ENCODE measurements around the gene OR52B2.

OR52B2 gene

DNA sequence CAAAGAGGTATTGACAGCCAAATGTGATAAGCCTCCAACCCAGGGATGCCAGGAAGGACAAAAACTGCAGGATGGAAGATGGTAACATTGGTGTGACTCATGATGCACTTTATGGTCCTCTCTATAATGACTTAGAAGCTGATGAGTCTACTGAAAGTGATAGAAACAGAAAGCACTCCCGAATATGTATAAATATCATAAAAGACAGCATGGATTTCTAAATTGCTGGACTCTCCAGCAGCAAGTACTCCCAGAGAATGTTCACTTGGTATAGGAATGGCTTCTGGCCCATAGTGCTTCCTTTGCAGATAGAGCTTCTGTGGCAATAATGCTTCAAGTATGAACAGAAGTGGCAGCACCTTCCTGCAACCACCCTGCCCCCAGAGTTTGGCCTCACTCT, at the start of gene OR52B2:
Gene OR52B2, minus strand, starts transcription at position 101 of the 400 bp plus-strand sequence. Its CDS starts 0 bp downstream, at position 101.
- ATAC-seq (no peak), DNase-seq (no peak)
- Mint-ChIP-seq H3K4me3 (no peak within 1 kb of the TSS), H3K27ac (no peak within 1 kb of the TSS), H3K27me3 (peaks cover 20% of the 10 kb centered on the region), H3K36me3 (ENCODE audit: low read depth) (no peaks in the 10 kb centered on the region), H3K4me1 (no peaks in the 10 kb centered on the region), H3K9me3 (no peaks in the 10 kb centered on the region)

DNA sequence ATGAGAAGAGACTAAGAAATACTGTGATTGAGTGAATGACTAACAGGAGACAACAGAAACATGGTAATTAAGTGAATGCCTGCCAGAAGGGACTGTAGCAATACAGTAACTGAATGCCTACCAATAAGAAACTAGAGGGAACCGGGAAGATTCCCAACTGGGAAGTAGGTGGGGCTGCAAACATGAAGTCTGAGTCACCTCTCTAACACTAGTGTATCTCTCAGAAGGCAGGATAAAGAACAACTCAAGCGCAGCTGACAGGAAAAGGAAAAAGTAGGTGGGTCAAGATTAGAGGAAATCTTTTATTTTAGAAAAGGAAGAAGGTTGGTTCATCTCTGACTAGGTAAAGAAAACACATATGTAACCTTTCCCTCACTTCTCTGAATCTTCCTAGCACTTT, 49.2 kb upstream of the OR52B2 start:
- Mint-ChIP-seq H3K9me3 (no peaks in the 10 kb centered on the region), H3K27ac (no peak overlapping the region), H3K4me1 (peaks cover 1% of the 10 kb centered on the region), H3K27me3 (no peaks in the 10 kb centered on the region), H3K36me3 (ENCODE audit: low read depth) (peaks cover 36% of the 10 kb centered on the region), H3K4me3 (no peak overlapping the region)
- ATAC-seq (no peak), DNase-seq (no peak)

DNA sequence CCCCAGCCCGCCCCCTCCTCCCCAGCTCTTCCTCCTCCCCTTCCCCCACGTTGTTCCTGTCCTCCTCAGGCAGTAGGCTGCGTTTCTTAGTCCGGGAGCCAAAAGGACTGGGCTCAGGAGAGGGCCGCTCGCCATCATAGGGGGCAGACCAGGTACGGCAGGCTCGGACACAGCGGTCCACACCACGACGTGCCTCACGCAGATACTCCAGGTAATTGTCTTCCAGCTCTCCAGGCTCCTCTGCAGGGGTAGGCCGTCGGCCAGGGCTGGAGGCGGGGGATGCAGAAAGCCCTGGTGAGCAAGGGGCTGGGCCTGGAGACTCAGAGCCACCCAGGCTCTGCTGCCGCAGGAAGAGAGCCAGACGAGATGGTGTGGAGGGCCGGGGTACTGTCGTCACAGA, 47.6 kb upstream of the OR52B2 start:
- no peak for ATAC-seq
- Mint-ChIP-seq H3K27ac (no peak overlapping the region), H3K9me3 (no peaks in the 10 kb centered on the region), H3K27me3 (no peaks in the 10 kb centered on the region), H3K4me1 (peaks cover 1% of the 10 kb centered on the region), H3K4me3 (no peak overlapping the region), H3K36me3 (ENCODE audit: low read depth) (peaks cover 34% of the 10 kb centered on the region)
- DNase-seq, result no peak

DNA sequence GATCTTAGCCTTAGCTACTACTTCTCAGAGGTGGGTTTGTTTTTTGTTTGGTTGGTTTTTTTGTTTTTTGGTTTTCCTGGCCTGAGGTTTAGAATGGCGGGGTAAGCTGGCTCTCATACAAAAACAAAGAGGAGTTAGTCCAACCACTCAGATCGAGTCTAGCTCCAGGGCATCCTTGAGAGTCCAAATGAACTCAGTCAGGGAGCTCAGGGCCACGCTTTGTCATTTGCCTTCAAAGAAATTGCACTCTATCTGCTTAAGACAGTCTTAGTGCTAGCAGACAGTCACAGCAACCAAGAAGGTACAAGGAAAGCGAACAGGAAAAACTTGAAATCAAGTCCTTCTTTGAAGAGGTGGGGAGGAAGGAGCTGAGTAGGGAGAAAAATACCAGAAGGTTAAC, 46.4 kb upstream of the OR52B2 start:
- no peak overlapping the region for H3K4me3 Mint-ChIP-seq
- peaks cover 24% of the 10 kb centered on the region for H3K36me3 Mint-ChIP-seq (ENCODE audit: low read depth)
- ATAC-seq (no peak), DNase-seq (no peak)
- no peaks in the 10 kb centered on the region for H3K27me3 Mint-ChIP-seq
- H3K9me3 Mint-ChIP-seq, result no peaks in the 10 kb centered on the region
- H3K4me1 Mint-ChIP-seq, result peaks cover 1% of the 10 kb centered on the region
- H3K27ac Mint-ChIP-seq, result no peak overlapping the region

DNA sequence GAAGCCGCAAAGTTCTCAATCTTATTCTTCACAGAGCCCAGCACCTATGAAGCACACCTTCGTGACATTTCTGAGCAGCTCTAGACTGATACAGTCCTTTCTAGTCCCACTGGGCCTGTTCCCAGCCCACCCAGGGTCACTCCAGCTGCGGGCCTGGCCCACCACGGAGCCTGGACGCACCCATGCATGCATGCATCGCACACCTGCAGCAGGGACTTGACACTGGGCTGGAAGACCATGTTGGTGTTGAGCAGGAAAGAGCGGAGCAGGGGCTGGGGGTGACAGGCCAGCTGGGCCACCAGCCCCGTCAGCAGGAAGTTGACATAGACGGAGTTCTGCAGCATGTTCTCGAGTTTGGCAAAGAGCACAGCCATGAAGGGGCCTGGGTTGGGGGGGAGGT, 44.4 kb upstream of the OR52B2 start:
- no peak for ATAC-seq
- no peaks in the 10 kb centered on the region for H3K9me3 Mint-ChIP-seq
- H3K27me3 Mint-ChIP-seq, result no peaks in the 10 kb centered on the region
- no peak overlapping the region for H3K27ac Mint-ChIP-seq
- no peak overlapping the region for H3K4me3 Mint-ChIP-seq
- H3K36me3 Mint-ChIP-seq (ENCODE audit: low read depth), result peaks cover 17% of the 10 kb centered on the region
- DNase-seq, result no peak
- H3K4me1 Mint-ChIP-seq, result no peaks in the 10 kb centered on the region

DNA sequence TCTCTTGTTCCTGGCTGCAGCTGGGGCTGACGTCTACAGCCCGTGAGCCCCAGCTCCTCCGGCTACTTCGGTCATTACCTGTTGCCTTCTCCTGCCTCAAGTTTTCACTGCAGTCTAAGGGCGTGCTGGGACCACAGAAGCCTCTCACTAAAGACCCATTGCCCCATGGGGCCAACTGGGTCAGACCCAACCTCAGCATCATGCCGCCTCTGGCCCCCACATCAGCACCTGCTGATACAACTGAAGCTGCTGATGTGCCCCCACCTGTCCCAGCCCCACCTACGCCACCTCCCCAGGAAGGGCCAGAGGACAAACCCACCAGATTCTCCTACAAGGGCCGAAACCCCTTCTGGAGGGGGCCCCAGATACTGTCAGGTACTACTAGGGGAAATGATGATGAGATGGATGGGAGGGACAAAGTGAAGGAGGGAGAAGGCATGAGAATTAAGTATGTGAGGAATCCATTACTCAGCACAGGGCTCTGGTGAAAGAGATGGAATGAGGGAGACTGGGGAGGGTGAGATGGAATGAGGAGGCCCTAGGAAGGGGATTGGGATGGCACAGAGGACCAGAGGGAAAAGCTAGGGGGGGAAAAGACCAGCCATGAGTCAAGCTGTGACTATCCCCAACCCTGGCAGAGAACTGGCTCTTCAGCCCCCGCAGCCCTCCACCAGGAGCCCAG, 40.3 kb upstream of the OR52B2 start:
- no peak overlapping the region for H3K27ac Mint-ChIP-seq
- no peaks in the 10 kb centered on the region for H3K4me1 Mint-ChIP-seq
- no peak for ATAC-seq
- no peak for DNase-seq
- no peaks in the 10 kb centered on the region for H3K27me3 Mint-ChIP-seq
- H3K36me3 Mint-ChIP-seq (ENCODE audit: low read depth), result peaks cover 8% of the 10 kb centered on the region
- no peak overlapping the region for H3K4me3 Mint-ChIP-seq
- H3K9me3 Mint-ChIP-seq, result no peaks in the 10 kb centered on the region

DNA sequence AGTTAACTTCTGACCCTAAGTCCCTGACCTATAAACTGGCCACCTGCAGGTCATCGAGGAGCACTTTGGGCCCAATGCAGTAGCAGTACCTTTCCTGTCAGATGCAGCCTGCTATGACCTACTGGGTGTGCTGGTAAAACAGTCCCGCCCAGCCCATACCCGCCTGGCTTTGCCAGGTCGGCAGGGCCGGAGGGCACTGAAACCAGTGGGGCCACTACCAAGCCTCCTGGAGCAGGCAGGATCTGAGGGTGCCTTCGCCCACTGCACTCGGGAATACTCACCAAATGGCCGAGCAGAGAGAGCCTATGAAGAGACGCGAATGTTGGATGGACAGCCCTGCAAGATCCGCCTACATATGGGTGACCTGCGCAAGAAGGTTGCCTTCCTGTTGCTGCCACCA, 39.7 kb upstream of the OR52B2 start:
- peaks cover 6% of the 10 kb centered on the region for H3K36me3 Mint-ChIP-seq (ENCODE audit: low read depth)
- no peaks in the 10 kb centered on the region for H3K4me1 Mint-ChIP-seq
- no peaks in the 10 kb centered on the region for H3K27me3 Mint-ChIP-seq

DNA sequence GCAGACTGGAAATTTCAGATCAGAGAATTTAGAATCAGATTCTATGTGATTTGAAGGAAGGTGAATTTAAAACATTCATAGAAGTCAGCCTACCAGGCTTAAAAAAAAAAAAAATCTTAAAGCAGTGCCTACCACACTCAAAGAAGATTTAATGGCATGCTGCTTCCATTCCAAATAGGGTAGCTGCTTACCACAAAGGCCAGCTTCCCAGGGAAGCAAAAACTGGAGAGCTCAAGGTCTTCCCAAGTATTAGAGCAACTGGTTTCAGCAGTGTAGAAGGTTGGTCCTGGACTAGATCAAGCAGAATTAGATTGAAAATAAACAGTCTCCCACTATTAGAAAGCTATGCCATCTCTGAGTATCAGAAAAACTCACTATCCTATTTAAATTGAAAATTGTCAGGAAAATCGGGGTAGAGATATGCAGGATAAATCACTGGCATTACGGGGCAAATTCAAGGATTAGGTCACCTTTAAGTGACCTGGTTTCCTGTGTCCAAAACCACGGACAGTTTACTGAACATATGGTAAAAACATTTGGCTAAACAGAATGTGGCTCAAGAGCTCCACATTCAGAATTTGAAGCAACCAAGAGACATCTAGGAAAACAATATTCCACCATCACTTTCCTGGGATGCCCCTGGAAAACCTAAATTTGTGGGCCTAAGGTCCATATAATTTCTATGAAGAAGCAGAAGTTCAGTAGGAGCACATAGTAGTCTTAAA, 36.5 kb upstream of the OR52B2 start:
- DNase-seq (no peak), ATAC-seq (no peak)
- Mint-ChIP-seq H3K9me3 (no peaks in the 10 kb centered on the region), H3K4me1 (peaks cover 24% of the 10 kb centered on the region), H3K27ac (no peak overlapping the region), H3K4me3 (no peak overlapping the region), H3K27me3 (no peaks in the 10 kb centered on the region), H3K36me3 (ENCODE audit: low read depth) (peaks cover 9% of the 10 kb centered on the region)

More for the DNA sequence above, 39.7 kb upstream of the OR52B2 start:
- no peak for DNase-seq
- Mint-ChIP-seq H3K9me3 (no peaks in the 10 kb centered on the region), H3K4me3 (no peak overlapping the region), H3K27ac (no peak overlapping the region)
- no peak for ATAC-seq

DNA sequence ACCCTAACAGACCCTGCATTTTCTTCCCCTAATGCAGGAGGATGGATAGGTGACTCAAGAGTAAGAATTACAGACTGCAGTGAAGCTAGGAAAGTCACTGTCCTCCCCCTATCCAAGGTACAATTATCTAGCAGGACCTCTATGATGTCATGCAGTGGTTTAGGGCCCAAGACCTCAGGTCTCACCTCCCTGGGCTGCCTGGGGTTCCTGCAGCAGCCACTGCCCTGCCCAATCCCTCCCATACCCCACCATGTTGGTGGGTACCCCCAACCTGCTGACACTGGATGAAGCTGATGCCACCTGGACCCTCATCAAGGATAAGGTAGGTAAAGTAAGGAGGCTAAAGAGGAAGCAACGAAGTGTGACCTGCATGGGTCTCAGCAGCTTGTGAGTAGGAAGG, 35.2 kb upstream of the OR52B2 start, which contains the start of gene C11orf42:
Gene C11orf42, plus strand, starts transcription at position 192 of the 400 bp plus-strand sequence. Its CDS starts 59 bp downstream, at position 251.
- Mint-ChIP-seq H3K4me1 (peaks cover 35% of the 10 kb centered on the region), H3K27me3 (no peaks in the 10 kb centered on the region), H3K36me3 (ENCODE audit: low read depth) (peaks cover 9% of the 10 kb centered on the region), H3K4me3 (no peak within 1 kb of the TSS), H3K27ac (no peak within 1 kb of the TSS), H3K9me3 (no peaks in the 10 kb centered on the region)
- ATAC-seq (no peak), DNase-seq (no peak)

DNA sequence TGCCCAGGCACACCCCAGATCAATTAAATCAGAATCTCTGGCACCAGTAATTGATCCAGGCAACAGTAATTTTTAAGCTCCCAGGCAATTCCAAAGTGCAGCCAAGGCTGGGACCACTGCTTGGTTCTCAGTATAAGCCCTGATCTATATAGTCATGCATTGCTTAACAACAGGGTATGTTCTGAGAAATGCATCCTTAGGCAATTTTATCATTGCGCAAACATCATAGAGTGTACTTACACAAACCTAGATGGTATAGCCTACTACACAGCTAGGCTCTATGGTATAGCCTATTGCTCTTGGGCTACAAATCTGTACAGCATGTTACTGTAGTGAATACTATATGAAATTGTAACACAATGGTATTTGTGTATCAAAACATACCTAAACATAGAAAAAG, 34.6 kb upstream of the OR52B2 start:
- ATAC-seq (no peak), DNase-seq (no peak)
- H3K4me3 Mint-ChIP-seq, result no peak overlapping the region
- no peaks in the 10 kb centered on the region for H3K9me3 Mint-ChIP-seq
- H3K36me3 Mint-ChIP-seq (ENCODE audit: low read depth), result peaks cover 9% of the 10 kb centered on the region
- no peaks in the 10 kb centered on the region for H3K27me3 Mint-ChIP-seq
- no peak overlapping the region for H3K27ac Mint-ChIP-seq
- peaks cover 35% of the 10 kb centered on the region for H3K4me1 Mint-ChIP-seq

DNA sequence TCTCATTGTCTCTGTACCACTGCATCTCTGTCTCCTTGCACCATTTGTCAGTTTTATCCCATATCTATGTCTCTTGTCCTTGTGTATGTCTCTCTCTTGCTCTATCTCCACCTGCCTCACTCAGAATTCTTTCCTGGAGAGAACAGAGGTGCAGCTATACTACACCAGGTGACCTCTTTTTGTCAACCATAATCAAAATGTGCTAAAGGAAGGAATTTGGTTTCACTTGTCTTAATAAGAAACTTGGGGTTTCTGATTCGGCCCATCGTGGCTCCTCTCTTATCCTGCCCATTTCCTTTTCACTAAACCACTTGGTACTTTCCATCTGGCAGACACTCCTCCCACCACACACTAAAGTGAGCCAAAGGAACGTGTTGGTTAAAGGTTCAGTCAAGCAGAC, 33.2 kb upstream of the OR52B2 start:
- H3K27ac Mint-ChIP-seq, result peak overlapping the region; percentile 4
- no peak overlapping the region for H3K4me3 Mint-ChIP-seq
- no peaks in the 10 kb centered on the region for H3K9me3 Mint-ChIP-seq
- peaks cover 35% of the 10 kb centered on the region for H3K4me1 Mint-ChIP-seq
- DNase-seq (no peak), ATAC-seq (peak; percentile 72)
- peaks cover 3% of the 10 kb centered on the region for H3K36me3 Mint-ChIP-seq (ENCODE audit: low read depth)
- H3K27me3 Mint-ChIP-seq, result no peaks in the 10 kb centered on the region

DNA sequence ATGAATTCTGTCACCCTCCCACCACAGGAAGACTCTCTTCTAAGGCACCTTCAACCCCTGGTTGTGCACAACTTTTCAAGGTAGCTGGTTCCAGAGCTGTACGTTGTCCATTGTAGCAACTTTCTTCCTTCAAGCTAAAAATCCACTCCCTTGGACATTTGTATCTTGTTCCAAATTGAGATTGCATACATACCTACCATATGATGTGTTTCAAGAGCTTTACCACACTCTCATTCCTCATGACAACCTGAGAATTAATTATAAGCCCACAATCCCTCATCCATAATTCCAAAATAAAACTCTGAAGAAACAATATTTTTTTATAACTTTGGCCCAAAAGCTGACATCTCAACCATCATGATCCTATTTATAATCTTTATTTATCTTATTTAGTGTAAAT, 31.9 kb upstream of the OR52B2 start:
- no peak overlapping the region for H3K27ac Mint-ChIP-seq

DNA sequence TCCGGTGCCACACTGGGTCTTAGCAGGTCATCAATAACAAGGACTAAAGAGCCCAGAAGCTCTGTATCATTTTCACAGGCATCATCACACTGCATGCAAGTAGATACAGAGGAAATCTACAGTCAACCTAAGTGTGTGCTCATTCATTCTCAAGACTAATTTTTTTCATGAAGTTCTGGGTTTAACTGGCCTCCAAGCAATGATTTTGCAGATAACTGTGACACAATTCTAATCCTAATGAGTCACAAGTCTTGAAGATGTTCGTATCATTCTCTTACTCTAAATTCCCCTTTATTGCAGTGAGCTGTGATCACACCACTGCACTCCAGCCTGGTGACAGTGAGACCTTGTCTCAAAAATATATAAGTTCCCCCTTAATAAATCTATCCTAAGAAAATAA, 31.4 kb upstream of the OR52B2 start:
- H3K27ac Mint-ChIP-seq, result peak overlapping the region; percentile 10
- DNase-seq (no peak), ATAC-seq (peak; percentile 34)
- peaks cover 3% of the 10 kb centered on the region for H3K36me3 Mint-ChIP-seq (ENCODE audit: low read depth)
- no peaks in the 10 kb centered on the region for H3K27me3 Mint-ChIP-seq
- H3K4me3 Mint-ChIP-seq, result no peak overlapping the region
- H3K4me1 Mint-ChIP-seq, result peaks cover 48% of the 10 kb centered on the region
- no peaks in the 10 kb centered on the region for H3K9me3 Mint-ChIP-seq

More for the DNA sequence above, 31.9 kb upstream of the OR52B2 start:
- ATAC-seq, result no peak
- peaks cover 42% of the 10 kb centered on the region for H3K4me1 Mint-ChIP-seq
- H3K4me3 Mint-ChIP-seq, result no peak overlapping the region
- H3K9me3 Mint-ChIP-seq, result no peaks in the 10 kb centered on the region
- H3K27me3 Mint-ChIP-seq, result no peaks in the 10 kb centered on the region
- no peak for DNase-seq
- peaks cover 3% of the 10 kb centered on the region for H3K36me3 Mint-ChIP-seq (ENCODE audit: low read depth)

DNA sequence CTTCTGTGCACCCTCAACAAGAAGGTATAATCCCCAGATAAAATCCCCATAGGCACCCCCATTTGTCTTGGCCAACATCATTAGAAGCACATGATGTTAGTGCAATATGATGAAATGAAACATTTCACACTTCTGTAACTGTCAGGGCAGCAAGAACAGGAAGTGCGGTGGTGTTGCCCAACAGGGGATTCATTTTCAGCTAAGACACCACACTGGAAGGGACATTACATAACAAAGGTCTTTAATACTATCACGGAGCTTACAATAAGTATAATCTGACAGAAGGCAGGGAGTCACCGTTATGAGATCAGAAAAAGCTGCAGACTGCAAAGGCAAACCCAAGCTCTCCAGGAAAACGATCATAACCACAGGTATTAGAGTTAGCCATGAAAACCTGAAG, 30.8 kb upstream of the OR52B2 start:
- Mint-ChIP-seq H3K27me3 (no peaks in the 10 kb centered on the region), H3K4me3 (no peak overlapping the region), H3K27ac (peak overlapping the region; percentile 10), H3K36me3 (ENCODE audit: low read depth) (peaks cover 3% of the 10 kb centered on the region), H3K4me1 (peaks cover 53% of the 10 kb centered on the region), H3K9me3 (no peaks in the 10 kb centered on the region)
- DNase-seq (no peak), ATAC-seq (no peak)

DNA sequence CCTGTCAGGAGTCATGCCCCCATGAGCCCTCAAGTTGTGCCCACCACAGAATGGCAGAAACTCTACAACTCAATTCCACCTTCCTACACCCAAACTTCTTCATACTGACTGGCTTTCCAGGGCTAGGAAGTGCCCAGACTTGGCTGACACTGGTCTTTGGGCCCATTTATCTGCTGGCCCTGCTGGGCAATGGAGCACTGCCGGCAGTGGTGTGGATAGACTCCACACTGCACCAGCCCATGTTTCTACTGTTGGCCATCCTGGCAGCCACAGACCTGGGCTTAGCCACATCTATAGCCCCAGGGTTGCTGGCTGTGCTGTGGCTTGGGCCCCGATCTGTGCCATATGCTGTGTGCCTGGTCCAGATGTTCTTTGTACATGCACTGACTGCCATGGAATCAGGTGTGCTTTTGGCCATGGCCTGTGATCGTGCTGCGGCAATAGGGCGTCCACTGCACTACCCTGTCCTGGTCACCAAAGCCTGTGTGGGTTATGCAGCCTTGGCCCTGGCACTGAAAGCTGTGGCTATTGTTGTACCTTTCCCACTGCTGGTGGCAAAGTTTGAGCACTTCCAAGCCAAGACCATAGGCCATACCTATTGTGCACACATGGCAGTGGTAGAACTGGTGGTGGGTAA, 29.2 kb upstream of the OR52B2 start, which contains the start of gene OR52W1:
Gene OR52W1, plus strand, starts transcription at position 51 of the 637 bp plus-strand sequence. Its CDS starts 0 bp downstream, at position 51.
- Mint-ChIP-seq H3K27ac (no peak within 1 kb of the TSS), H3K4me3 (no peak within 1 kb of the TSS), H3K27me3 (no peaks in the 10 kb centered on the region), H3K36me3 (ENCODE audit: low read depth) (peaks cover 3% of the 10 kb centered on the region), H3K4me1 (peaks cover 57% of the 10 kb centered on the region), H3K9me3 (no peaks in the 10 kb centered on the region)
- no peak for ATAC-seq
- no peak for DNase-seq
